Glomerular visceral epithelial cell (primary cell): ENCODE results near the gene DGKE.
A peak's percentile ranks its signal among the peaks of the same experiment; 100 is the strongest.

ENCODE experiments used
- DNase-seq: peaks from one replicate; pipeline ENCODE4 v3.0.0-alpha.2; 2016; ENCODE audit errors: extremely low spot score

Gene DGKE

DNA sequence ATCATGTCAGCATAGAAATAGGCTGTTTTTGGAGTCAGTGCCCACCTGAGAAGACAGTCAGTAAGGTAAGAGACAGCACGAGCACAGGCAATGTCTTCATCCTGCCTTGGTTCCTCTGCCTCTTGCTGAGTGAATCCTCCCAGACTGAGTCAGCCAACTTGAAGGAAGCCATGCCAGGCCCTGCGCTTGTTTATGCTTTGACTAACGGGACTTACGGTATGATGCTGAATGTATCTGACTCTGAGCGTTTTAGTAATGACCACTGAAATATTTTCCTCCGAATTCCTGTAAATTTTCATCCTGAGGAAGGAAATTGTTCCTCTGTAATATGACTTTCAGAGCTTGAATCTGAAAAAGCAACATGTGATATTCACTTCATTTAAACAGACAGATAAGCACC lies 18.2 kb upstream of the DGKE start:
- no peak for DNase-seq

DNA sequence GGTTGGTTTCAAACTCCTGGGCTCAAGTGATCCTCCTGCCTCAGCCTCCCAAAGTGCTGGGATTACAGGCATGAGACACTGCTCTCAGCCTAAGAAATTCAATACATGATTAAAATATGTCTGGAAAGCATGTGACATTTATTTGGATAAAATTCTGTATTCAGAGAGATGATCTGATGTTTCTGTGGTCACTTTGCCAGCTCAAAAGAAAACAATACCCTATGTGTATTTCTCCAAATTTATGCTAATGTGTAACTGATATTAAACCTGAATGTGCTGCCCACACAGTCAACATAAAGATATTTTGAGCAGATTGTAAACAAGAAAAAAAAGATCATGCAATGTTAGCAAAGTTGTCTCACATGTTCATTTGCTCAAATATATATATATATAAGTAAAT lies 16.9 kb upstream of the DGKE start:
- DNase-seq = no peak

DNA sequence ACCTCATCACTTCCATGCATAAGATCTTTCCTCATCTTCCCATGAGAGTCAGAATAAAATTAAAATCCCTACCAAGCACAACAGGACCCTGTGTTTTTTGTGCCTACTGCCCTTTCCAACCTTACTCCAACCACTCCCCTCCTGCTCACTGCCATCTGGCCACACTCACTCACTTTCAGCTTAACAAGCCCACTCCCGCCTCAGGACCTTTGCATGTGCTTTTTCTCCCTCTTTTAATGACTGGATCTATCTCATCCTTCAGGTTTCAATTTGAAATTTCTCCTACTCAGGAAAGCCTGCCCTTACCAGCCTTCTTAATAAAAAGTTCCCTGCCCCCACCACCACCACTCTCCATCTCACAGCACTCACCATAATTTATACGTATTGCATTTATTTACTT lies 14.9 kb upstream of the DGKE start:
- no peak for DNase-seq

DNA sequence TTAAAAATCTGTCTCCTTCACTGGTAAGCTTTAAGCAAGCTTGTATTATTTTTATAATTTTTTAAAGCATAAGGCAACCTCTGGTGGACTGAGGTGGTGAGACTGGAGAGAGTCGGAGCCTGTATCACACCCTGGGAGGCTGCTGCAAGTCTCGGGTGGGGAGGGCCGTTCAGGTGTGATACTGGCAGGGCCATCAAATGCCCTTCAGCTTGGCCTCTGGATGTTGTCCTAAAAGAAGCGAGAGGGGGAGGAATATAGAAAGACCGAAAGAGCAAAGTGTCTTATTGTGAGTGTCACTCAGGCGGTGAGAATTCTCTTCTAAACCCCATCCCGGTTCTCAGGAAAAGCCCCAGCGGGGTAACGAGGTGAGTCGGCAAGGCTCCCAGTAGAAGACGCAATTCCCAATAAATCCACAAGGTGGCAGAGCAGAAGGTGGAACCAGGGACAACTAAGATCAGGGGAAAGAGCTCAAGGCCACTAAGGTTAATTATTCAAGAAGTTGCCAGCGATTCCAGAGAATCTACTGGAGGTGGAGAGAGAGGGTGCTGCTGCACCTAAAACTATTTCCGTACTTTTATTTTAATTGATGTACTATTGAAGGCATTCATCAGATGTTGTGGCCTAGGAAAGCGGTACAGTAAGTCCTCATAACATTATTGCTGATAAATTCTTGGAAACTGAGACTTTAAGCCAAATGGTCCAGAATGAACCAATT lies 14.4 kb upstream of the DGKE start:
- peak; percentile 85 for DNase-seq

DNA sequence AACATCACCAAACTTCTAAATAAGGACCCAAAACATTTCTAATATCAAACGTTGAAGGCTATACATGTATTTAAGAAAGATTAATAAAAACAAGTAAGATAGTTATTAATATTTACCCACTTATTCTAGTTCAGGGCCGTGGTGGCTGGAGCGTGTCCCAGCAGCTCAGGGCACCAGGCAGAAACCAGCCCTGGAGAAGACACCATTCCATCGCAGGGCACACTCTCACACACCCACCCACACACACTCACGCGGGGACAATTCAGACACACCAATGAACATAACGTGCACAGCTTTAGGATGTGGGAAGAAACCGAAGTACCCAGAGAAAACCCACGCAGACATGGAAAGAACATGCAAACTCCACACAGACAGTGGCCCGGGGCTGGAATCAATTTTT lies 13.7 kb upstream of the DGKE start:
- DNase-seq = no peak

DNA sequence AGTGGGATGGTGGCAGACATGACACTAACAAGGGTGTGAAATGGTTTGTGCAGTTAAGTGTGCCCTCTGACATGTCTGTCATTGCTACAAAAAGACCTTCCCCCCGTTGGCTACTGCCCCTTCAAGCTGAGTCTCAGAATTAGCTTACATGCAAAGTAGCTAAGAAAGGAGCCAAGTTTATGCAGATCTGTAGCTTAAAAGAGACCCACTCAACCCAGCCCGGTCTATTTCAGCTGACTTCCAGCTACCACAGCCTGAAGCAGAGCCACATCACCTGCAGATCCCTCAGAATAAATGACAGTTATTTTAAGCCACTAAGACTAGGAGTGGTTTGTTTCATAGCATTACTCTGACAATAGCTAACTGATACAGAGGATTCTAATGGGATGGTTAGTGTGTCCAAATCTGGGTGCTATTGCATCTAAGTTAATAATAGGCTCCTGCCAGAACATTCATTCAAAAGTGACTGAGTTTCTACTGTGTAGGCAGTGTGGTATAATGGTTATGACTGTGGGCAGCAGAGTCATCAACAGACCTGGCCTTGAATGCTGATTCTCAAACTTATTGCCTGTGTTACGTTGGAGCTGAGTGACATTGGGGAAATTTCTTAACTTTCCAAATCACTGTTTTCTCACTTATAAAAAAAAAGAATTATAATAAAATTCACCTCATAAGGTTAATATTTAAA lies 12.0 kb upstream of the DGKE start:
- DNase-seq = no peak

DNA sequence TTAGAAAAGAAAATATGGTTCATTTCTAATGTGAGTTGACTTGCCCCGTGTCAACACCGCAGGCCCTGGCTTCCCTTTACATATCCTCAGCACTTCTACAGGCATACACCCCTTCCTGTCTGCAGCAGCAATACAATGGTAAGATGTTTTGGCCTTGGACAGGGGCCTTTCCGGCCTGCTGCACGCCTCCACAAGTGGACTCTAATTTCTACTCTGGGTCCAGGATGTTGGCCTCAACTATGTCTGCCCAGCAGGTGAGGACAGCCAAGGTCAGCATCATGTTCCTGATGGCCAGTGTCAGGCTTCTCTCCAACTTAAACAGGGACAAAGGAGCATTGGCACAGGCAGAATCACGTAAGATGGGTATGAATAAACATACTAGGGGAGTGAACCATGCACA lies 11.2 kb upstream of the DGKE start:
- no peak for DNase-seq

DNA sequence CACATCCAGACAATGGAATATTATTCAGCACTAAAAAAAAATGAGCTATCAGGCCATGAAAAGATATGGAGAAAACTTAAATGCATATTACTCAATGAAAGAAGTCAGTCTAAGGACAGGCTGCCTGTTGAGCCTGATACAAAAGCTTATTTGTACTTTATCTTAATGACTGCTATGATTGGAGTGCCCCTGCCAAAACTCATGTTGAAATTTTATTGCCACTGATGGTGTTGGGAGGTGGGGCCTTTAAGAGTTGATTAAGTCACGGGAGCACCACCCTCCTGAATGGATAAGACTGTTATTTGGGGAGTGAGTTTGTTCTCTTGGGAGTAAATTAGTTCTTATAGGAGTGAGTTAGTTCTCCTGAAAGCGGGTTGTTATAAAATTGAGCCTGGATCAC lies 10.1 kb upstream of the DGKE start:
- no peak for DNase-seq

DNA sequence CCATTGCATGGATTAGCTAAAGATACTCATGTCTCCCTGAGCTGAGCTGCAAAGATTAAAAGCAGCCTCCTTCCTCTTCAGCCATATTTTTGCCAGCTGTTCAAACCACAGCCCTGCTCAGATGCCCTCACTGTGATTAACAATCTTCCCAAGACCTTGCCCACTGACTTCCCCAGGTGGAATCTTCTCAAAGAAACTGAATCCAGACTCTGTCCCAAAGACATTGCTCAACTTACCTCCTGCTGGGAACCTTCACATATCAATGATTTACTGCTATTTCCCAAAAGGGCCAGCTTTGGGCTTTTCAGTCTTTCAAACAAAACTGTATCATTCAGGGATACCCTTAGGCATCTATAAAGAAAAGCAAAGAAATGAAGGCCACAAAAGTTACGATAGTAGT lies 9.4 kb upstream of the DGKE start:
- DNase-seq = peak; percentile 65

DNA sequence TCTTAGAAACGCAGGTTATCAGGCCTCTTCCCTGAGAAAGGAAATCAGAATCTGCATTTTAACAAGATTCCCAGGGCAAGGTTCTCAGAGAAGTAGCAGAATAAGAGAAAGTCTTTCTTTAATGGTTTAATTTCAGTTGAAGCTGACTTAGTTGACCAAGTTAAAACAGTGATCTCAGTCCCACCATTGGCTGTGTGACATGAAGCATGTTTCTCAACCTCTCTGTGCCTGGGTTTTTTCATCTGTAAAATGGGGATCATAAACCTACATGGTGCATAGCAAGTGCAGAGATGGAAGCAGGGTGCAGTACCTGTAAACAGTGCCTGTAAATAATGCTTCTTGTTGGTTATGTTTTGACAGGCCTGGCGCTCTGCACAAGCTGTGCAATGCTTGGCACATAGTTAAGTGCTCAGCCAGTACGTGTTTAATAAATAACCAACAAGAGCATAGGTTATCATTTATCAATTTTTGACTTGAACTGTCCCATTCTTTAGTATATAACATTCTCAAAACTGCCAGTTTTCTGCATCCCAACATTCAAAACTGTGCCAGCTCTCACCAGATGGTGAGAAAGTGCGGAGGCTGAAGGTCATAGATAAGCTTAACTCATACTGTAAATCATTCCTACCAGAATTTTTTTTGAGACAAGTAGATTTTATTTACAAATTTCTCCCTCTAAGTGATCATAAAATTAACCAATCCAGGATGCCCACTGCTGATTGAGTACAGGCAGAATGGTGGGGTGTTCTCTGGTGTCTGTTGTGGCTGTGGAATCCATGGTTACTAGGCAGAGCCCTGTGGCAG lies 7.1 kb upstream of the DGKE start:
- no peak for DNase-seq

DNA sequence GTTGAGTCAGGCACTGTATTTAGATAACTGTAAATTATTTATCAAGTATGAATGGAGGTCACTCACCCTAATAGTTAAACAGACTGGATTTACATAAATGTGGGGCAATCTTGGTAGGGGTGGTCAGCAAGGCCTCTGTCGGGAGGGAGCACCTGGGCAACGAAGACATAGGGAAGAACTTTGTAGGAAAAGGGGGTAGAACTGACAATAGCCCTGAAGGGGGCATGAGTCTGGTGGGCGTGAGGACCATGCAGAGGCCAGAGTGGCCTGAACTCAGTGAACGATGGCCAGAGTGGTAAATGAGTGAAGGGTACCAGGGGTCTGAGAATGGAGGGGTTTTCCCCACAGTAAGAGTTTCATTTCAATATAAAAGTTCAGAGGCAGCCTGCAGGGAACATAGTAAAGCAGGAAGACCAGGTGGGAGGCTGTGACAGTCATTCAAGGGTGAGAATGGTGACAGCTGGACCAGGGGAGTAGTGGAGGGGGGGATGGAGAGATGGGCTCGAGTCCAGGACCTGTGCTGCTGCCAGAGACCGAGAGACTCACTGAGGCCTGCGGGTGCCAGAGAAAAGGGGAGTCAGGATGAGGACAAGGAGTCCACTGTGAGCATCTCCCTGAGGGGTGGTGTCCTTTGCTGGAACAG lies 3.1 kb upstream of the DGKE start:
- DNase-seq = no peak

DNA sequence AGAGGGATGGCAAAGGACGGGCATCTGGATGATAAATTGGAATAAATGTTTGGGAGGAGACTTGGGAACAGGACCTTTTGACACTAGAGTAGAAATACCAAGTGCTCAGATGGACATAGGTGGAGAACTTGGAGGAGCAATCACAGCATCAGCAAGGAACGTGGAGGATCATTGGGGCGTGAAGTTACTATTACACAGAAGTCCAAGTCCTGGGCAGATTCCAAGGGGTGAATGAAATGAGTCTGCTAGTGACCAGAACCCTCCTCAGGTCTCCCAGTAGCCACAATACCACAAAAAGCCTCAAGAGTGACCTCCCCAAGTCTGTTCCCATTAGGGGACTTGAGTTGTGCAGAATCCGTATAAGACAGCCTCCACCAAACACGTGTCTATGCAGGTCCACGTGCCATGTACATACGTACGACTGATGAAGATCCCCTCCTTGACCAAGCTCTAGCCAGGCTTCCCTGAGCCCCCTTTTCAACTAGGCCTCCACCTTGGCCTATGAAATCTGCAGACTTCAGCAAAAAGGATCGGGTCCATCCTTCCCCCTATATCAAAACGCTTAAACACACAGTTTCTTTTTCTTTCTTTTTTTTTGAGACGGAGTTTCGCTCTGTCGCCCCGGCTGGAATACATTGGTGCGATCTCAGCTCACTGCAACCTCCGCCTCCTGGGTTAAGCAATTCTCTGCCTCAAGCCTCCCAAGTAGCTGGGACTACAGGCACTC lies 2.4 kb upstream of the DGKE start:
- DNase-seq = peak; percentile 69

DNA sequence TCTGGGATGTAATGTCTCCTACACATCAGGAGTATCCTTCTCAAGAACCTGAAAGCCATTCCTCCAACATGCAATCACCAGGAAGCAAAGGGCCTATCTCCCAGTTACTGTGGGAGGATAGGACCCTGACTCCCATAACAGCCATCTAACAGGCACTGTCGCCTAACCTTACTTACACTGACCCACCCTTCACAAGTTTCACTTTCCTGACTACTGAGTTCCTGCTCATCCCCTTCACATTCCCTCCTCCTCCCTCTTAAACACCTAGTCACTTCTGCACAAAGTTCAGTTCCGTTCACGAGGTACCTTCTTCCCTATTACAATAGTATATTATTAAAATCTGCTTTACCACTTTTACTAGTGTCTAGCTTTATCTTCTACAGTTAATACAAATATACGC lies 1.5 kb upstream of the DGKE start:
- DNase-seq = no peak

DNA sequence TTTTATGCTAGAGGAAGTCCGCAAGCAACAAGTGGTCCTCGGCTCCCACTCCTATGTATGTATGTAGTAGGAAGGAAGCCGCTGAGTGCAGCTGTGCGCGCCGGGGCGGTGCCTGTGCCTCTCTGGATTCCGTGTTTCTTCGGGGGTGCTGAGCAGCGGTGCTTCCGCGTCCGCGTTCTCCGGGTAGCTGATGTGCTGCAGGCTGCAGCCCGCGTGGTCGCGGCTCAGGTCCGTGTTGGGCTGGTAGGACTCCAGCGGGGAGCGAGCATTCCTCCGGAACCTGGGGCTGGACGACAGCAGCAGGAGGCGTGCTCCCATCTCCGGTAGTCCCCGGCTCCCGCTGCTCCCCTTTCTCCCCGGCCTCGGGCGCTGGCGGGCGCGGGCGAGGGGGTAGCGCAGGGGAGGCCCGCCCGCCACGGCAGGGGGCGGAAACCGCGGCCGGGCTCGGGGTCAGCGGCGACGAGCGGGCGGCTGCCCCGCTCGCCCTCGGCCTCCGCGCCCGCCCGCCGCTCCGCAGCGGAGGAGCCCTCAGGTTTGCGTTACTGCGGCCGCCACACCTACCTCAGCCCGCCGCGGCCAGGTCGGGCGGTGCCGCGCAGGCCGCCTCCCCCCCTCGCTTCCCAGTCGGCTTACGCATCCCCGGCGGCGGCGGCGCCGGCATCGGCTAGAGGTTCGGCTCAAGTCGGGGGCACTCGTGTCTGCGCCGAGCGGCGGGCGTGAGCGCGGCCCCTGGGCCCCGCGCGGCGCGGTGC lies 718 bp upstream of the DGKE start:
- DNase-seq = peak; percentile 56

DNA sequence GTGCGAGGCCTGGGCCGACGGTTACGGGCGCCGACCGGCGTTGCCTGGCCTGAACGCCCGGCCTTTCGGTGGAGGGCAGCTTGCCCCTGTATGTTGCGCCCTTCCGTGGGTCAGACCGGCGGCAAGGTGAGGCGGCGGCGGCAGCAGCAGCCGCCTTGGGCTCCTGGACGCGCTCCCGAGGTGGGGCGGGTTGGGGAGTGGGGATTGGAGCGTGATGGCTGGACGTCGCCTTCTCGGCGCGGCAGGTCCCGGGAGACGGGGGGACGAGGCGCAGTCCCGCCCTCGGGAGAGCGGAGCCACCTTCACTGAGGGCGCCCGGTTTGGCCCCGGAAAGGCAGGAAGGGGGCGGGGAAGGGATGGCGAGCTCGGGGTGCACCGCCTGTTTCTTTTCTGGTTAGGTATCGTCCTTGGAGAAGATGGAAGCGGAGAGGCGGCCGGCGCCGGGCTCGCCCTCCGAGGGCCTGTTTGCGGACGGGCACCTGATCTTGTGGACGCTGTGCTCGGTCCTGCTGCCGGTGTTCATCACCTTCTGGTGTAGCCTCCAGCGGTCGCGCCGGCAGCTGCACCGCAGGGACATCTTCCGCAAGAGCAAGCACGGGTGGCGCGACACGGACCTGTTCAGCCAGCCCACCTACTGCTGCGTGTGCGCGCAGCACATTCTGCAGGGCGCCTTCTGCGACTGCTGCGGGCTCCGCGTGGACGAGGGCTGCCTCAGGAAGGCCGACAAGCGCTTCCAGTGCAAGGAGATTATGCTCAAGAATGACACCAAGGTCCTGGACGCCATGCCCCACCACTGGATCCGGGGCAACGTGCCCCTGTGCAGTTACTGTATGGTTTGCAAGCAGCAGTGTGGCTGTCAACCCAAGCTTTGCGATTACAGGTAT lies 671 bp downstream of the DGKE start:
- DNase-seq = peak; percentile 44

DNA sequence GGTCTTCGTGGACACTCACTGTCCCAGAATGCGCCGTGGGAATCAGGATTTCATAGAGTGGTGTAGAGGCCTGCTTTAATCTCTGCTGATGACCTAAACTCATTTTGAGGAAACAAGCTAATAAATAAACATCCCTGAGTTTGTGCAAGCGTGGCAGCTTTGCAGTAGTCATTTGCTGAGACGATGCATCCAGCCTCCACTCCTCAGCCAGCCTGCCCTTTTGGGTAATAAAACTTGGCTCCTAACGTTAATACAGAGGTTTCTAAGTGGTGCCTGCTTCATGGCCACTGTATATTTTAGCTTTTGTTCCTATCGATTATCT lies 1.3 kb downstream of the DGKE start:
- no peak for DNase-seq

DNA sequence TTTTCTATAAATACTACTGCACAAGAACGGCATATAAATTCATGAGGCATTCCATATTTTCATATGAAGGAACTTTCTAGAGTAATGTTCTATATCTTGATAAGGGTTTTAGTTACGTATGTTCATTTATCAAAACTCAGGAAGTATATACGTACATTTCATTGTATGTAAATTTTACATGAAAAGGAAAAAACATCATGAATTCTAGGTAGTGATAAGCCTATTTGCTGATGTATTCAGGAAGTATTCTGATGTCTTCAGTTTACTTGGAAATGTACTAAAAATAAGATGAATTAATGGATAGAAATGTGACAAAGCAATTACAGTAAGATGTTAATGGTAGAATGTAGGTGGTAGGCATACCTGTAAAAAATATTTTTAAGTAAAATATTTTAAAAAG lies 4.7 kb downstream of the DGKE start:
- no peak for DNase-seq

DNA sequence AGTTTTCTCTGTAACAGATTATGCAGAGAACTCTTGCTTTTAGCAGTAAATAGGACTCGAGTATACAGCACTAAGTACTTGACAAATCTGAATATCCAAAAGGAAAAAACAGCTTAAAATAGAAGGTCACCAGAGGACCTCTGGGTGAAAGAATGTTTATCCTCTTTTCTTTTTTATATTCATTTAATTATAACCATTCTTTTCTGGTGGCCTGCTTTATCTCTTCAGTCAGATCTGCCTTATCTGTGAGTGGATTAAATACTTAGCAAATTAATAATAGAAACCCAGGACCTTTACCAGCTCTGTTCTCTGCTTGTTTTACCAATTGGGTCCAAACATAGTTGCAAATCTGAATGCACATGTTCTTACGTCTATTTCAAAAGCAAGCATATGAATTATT lies 8.6 kb downstream of the DGKE start:
- DNase-seq = no peak

DNA sequence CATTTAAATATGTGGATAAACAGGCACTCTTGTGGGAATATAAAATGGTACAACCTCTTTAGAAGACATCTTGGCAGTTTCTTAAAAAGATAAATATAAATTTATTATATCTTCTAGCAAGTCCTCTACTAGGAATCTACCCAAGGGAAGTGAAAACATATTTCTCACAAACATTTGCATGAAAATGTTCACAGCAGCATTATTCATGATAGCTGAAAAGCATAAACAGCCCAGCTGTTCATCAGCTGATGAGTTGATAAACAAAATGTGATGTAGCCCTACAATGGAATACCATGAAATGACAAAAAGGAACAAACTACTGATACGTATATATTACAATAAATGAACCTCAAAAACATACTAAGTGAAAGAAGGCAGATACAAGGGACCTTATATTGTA lies 12.0 kb downstream of the DGKE start:
- DNase-seq = no peak

DNA sequence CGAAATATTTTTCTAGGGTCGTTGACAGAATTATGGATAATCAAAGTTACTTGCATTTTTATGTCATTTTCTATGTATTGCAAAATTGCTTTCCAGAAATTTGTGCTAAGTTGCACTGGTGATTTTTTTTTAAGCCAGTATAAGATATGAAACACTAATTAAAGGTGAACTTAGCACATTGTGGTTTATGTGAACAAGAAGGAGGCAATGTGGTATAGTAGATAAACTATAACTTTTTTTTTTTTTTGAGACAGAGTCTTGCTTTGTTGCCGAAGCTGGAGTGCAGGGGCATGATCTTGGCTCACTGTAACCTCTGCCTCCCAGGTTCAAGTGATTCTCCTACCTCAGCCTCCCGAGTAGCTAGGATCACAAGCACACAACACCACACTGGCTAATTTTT lies 13.2 kb downstream of the DGKE start:
- DNase-seq = no peak
